Measurements from ENCODE around the gene SLC3A2.
"Not testable (repeated sequence)": the region's sequence is repeated elsewhere in the genome, so short reads cannot be mapped to it uniquely, and the experiment has no call there.

The SLC3A2 gene

GRCh38 chr11:62839050-62839945, 41.4 kb upstream of the SLC3A2 start, which contains the start of gene WDR74:
Gene WDR74, minus strand, starts transcription at chr11:62839590. Its CDS starts 20 bp downstream, at chr11:62839570.
- FAIRE-seq (no peak), DNase-seq (ENCODE audit: insufficient read length, low spot score) (peak; percentile 78)
- no peak for TF ChIP-seq CTCF (IDR thresholded peaks at IDR 0.05; ENCODE audit: insufficient read depth, missing control alignments)

- FAIRE-seq; DNase-seq (ENCODE audit: insufficient read length, low spot score): not testable (repeated sequence)
Measured at GRCh38 chr11:62840721-62841360, 39.9 kb upstream of the SLC3A2 start.

GRCh38 chr11:62841361-62842170, 39.1 kb upstream of the SLC3A2 start:
- TF ChIP-seq CTCF (IDR thresholded peaks at IDR 0.05; ENCODE audit: insufficient read depth, missing control alignments) = no peak
- FAIRE-seq = peak; percentile 99
- DNase-seq (ENCODE audit: insufficient read length, low spot score) = peak; percentile 79

GRCh38 chr11:62842171-62842741, 38.4 kb upstream of the SLC3A2 start:
- FAIRE-seq (no peak), DNase-seq (ENCODE audit: insufficient read length, low spot score) (no peak)
- peak; percentile 7 for TF ChIP-seq CTCF (IDR thresholded peaks at IDR 0.05; ENCODE audit: insufficient read depth, missing control alignments)

- DNase-seq (ENCODE audit: insufficient read length, low spot score) = not testable (repeated sequence)
Measured at GRCh38 chr11:62842891-62843290, 37.8 kb upstream of the SLC3A2 start.

GRCh38 chr11:62843466-62843865, 37.2 kb upstream of the SLC3A2 start:
- TF ChIP-seq CTCF (IDR thresholded peaks at IDR 0.05; ENCODE audit: insufficient read depth, missing control alignments) = no peak
- DNase-seq (ENCODE audit: insufficient read length, low spot score) (no peak), FAIRE-seq (no peak)

More at GRCh38 chr11:62842891-62843290, 37.8 kb upstream of the SLC3A2 start:
- FAIRE-seq = not testable (repeated sequence)

- DNase-seq (ENCODE audit: insufficient read length, low spot score) (no peak), FAIRE-seq (no peak)
- no peak for TF ChIP-seq CTCF (IDR thresholded peaks at IDR 0.05; ENCODE audit: insufficient read depth, missing control alignments)
Measured at GRCh38 chr11:62844154-62844553, 36.5 kb upstream of the SLC3A2 start.
